Smooth muscle cell of the brain vasculature (primary cell): Measurements from ENCODE around the gene CREB5.
A peak's percentile ranks its signal among the peaks of the same experiment; 100 is the strongest.

ENCODE experiments used
- DNase-seq: peaks from one replicate; pipeline ENCODE4 v3.0.0-alpha.2; 2012; ENCODE audit warnings: low read depth, low spot score

The CREB5 gene

GRCh38 chr7:28682801-28683200 lies 270.5 kb downstream of the CREB5 start:
- no peak for DNase-seq

- no peak for DNase-seq
These were observed 272.4 kb downstream of the CREB5 start for GRCh38 chr7:28684650-28685241.

DNA sequence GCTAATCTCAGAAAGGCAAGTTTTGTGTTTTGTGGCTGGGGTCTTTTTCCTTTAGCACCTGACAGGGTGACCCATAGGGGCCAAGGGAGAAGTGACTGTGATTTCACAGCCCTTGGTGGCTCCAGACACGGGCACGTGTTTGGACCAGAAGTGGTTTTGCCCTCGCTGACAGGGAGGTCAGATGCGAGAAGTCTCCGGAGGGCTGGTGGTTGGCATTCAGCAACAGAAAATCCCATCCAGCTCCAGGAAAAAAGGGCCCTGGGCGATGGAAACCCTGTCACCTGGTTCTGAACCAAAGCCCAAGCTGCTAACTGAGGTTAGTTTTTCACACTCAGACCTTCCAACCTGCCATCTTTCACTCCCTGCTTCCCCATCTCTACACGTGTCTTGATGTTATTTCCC lies 272.9 kb downstream of the CREB5 start:
- no peak for DNase-seq

- peak; percentile 97 for DNase-seq
These were observed 273.5 kb downstream of the CREB5 start for GRCh38 chr7:28685644-28686417.

GRCh38 chr7:28686418-28686800 lies 274.1 kb downstream of the CREB5 start:
- peak; percentile 35 for DNase-seq

GRCh38 chr7:28687537-28687936 lies 275.2 kb downstream of the CREB5 start:
- no peak for DNase-seq

- DNase-seq = no peak
These were observed 275.9 kb downstream of the CREB5 start for GRCh38 chr7:28688174-28688573.

DNA sequence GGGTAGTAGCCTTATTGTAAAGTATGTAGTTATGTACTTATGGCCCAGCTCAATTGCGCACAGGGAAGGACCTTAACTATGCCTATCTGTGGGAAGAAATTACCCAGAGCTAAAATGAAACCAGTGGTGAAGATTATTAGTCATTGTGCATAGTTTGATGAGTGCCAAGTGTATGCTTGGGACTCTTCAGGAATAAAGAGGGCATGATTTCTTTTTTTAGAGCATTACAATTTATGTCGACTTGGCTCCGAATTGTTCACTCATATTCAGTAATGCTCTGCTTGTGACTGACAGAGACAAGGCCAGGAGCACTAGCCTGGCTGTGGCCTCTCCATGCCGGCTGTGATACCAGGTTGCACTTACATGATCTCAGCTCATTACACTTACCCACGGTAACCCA lies 276.3 kb downstream of the CREB5 start:
- no peak for DNase-seq

GRCh38 chr7:28695300-28696295 lies 283.3 kb downstream of the CREB5 start:
- DNase-seq = no peak

- DNase-seq = no peak
These were observed 285.7 kb downstream of the CREB5 start for GRCh38 chr7:28697913-28698563.

- no peak for DNase-seq
These were observed 286.5 kb downstream of the CREB5 start for GRCh38 chr7:28698840-28699239.

DNA sequence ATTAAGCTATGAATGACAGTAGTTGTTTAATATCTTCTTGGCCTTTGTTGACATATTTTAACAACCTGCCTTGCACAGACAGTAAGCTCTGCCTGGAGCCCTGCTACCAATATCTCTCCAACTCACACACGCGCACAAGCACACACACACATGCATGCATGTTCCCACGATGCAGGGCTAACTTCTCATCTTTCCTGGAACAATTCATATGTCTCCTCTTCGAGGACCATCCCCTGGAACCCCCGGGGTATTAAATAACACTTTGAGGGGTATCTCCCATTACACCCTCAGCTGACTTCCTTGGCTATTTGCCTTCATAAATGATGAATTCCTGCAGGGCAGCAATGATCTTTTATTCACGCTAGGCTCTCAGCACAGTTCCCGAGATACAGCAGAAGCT lies 287.8 kb downstream of the CREB5 start:
- no peak for DNase-seq

DNA sequence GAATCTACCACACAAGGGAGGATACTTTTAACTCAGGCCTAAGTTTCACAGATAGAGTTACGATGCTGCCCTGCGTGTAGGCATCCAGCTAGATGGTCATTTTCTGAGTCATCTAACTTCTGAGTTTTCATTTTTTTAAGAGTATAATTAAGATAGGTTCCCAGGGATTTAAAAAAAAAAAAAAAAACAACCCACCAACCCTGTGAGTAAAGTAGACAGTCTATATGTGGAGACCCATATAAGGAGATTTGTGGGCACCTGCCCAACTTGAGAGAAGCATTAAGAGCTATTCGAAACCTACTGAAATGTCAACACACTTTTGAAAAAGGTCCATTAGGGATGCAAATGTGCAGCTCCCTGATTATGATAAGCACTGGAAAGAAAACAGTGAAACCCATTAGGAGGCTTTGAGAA lies 288.5 kb downstream of the CREB5 start:
- DNase-seq = no peak

DNA sequence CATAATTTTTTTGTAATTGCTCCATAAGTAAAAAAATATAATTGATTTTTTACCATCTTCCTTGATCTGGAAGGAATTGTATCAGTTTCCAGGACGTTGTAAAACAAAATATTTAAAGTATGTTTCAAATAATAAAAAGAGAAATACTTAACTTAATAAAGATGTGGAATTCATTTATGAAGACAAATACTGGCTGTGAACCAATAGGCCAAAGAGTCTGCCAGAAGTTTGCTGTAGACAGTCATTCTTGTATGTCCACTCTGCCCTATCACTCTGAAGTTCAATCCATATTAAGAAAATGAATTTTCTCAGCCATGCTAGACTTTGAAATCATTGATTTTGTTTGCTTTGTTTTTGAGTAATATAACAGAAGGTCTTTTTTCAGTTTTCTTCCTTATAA lies 289.4 kb downstream of the CREB5 start:
- no peak for DNase-seq

GRCh38 chr7:28702171-28702570 lies 289.9 kb downstream of the CREB5 start:
- no peak for DNase-seq

GRCh38 chr7:28703037-28703765 lies 290.9 kb downstream of the CREB5 start:
- no peak for DNase-seq

GRCh38 chr7:28704706-28705105 lies 292.4 kb downstream of the CREB5 start:
- DNase-seq = no peak

GRCh38 chr7:28705350-28705749 lies 293.0 kb downstream of the CREB5 start:
- no peak for DNase-seq

DNA sequence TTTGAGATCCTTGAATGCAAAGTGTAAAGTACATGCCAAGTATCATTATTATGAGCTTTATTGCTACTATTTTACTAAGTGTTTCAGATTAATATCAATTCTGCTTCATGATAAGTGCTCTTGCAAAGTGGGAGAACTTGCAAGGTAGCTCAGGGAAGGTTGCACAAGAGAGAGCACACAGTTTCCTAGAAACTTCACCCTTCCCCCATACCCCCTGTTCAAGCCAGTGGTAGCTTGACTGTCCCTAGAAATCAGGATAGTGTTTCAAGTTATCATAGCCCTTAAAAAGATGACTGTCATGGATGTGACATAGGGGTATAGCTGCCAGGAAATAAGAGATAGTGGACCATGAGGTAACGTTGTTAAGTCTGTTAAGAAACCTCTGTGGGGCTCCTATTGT lies 294.3 kb downstream of the CREB5 start:
- DNase-seq = no peak

DNA sequence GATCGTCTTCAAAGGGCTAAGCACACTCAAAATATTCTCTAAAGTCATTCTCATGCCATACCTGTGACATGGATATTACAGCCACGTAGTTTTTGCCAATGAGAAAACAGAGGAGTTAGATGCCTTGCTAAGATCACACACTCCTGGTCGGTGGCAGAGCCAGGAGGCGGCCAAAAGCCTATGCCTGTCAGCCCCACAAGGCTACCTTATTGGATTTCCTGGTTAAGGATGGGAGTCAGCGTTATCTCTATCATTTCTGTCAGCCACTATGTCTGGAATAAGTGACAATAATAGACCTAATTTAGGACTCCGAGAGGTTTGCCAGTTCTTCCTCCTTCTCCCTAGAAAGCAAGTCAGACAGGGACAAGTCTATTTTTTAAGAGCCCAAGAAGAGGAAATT lies 295.0 kb downstream of the CREB5 start:
- DNase-seq = no peak
